Breast epithelium (tissue), 4 donors: ENCODE measurements around the gene SAPCD2. TPM values are rescaled to one million over a fixed set of nuclear protein-coding genes. Genes with fewer than 3 reads are reported as not detected.

ENCODE experiments used
- DNase-seq, 2 donors: peaks; one replicate each; pipeline ENCODE4 v3.0.0-alpha.2; 2019; ENCODE audit warnings: low spot score in 2 of 2
- H3K27ac ChIP-seq, 2 donors: fragments of 200-600 bp; sonication (generic) in 1 of 2; one replicate each; pipeline ENCODE4 v1.5.1; 2016 to 2019; ENCODE audit warnings: mild to moderate bottlenecking in 1 of 2
- H3K27me3 ChIP-seq, 2 donors: fragments of 200-600 bp; sonication (generic) in 1 of 2; one replicate each; pipeline versions ENCODE4 v1.5.1 to v1.6.0; 2017 to 2019; ENCODE audit warnings: control low read depth in 1 of 2, mild to moderate bottlenecking in 1 of 2
- H3K36me3 ChIP-seq: fragments of 200-600 bp; one replicate; pipeline ENCODE4 v1.5.1; 2019
- H3K4me1 ChIP-seq, 2 donors: fragments of 200-600 bp; sonication (generic); one replicate each; pipeline ENCODE4 v1.5.1; 2016 to 2019; ENCODE audit warnings: control low read depth in 1 of 2
- H3K4me3 ChIP-seq, 3 donors: fragments of 200-600 bp; sonication (generic); 1 replicate in 2 of 3; 2 replicates in 1 of 3; pipeline ENCODE4 v1.5.1; 2016 to 2019; ENCODE audit warnings: mild to moderate bottlenecking in 3 of 3, moderate library complexity in 2 of 3
- H3K9me3 ChIP-seq, 2 donors: fragments of 200-600 bp; sonication (generic) in 1 of 2; one replicate each; pipeline ENCODE4 v1.5.1; 2016 to 2019; ENCODE audit warnings: control low read depth in 1 of 2
- POLR2A ChIP-seq: fragments of 450-650 bp; IDR thresholded peaks from one replicate; pipeline ENCODE4 v1.6.1; 2016; ENCODE audit warnings: antibody characterized with exemption, mild to moderate bottlenecking, moderate library complexity
- POLR2AphosphoS5 ChIP-seq, 3 donors: sonication (generic); formaldehyde crosslinking; IDR thresholded peaks; one replicate each; pipeline ENCODE4 v1.6.1; 2017; ENCODE audit warnings: antibody characterized with exemption in 3 of 3
- intact Hi-C: fragments of 100-400 bp; cut with DNase I; formaldehyde crosslinking; loops from one replicate; pipeline ENCODE4 v1.15.1; 2023; ENCODE audit warnings: low total_unique reads
- total RNA-seq, 3 donors: library from RNA; depleted of rRNA; stranded (reverse); fragments of >200 nt; gene quantifications; one replicate each; pipeline ENCODE4 v1.1.0, GENCODE V29; 2016
- TF ChIP-seq, protein P1 (sequence below), 3 donors: fragments of 450-650 bp; IDR thresholded peaks; one replicate each; pipeline ENCODE4 v1.5.1; 2016 to 2017; ENCODE audit warnings: antibody characterized with exemption in 3 of 3, mild to moderate bottlenecking in 3 of 3, moderate library complexity in 3 of 3

The SAPCD2 gene
- total RNA-seq, 3 donors from 2014 or later: 0.96 to 2.9 (median 2.8) TPM

DNA sequence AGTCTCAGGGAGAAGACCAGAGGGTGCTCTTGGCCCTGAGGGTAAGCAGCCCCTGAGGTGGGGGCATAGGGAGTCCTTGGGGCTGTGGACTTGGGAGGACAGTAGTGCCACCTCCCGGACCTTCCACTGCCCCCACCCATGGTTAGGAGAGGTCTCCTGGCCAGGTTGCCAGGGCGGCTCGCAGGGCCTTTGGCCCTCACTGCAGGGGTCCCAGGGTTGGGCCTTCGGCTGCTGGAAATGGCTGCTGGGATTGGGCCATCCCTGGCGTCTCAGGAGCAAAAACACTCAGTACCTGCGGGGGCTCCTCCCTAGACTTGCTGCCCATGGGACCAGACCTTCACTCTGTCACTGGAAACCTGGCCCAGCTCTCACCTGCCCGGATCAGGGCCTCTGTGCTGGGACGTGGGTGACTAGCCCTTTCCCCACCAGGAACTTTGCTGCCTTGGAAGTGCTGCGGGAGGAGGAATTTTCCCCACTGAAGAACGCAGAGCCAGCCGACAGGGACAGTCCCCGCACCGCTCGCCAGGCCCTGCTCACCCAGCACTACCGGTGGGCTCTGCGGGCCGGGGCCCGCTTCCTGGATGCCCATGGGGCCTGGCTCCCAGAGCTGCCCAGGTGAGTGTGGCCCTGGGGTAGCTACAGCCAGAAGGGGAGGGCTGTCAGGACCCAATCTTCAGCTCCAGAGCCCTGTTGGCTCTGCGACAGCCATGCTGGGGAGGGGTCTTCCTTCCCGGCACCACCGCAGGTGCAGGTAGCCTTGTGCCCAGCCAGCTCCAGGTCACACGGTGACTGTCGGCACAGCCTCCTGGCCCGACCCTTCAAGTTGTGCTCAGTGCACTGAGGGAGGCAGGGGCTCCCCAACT is 10.1 kb upstream of the SAPCD2 start:
- no peaks in the 10 kb centered on the region for H3K27me3 ChIP-seq
- peaks cover 8% of the 10 kb centered on the region for H3K36me3 ChIP-seq
- TF ChIP-seq POLR2A: no peak
- no peak for TF ChIP-seq POLR2AphosphoS5 (IDR thresholded peaks at IDR 0.05)
- TF ChIP-seq, protein P1, sequence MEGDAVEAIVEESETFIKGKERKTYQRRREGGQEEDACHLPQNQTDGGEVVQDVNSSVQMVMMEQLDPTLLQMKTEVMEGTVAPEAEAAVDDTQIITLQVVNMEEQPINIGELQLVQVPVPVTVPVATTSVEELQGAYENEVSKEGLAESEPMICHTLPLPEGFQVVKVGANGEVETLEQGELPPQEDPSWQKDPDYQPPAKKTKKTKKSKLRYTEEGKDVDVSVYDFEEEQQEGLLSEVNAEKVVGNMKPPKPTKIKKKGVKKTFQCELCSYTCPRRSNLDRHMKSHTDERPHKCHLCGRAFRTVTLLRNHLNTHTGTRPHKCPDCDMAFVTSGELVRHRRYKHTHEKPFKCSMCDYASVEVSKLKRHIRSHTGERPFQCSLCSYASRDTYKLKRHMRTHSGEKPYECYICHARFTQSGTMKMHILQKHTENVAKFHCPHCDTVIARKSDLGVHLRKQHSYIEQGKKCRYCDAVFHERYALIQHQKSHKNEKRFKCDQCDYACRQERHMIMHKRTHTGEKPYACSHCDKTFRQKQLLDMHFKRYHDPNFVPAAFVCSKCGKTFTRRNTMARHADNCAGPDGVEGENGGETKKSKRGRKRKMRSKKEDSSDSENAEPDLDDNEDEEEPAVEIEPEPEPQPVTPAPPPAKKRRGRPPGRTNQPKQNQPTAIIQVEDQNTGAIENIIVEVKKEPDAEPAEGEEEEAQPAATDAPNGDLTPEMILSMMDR (IDR thresholded peaks at IDR 0.05): no peak
- no peak overlapping the region for H3K4me3 ChIP-seq
- H3K4me1 ChIP-seq: peaks cover 5 to 10% of the 10 kb centered on the region in 2 donors
- H3K27ac ChIP-seq: no peak overlapping the region
- no peak for DNase-seq
- H3K9me3 ChIP-seq: no peaks in the 10 kb centered on the region
- intact Hi-C loops: loop anchor here (5.0 kb wide), 1 partner anchor 273 kb away; the partner anchor contains the start of gene RABL6

DNA sequence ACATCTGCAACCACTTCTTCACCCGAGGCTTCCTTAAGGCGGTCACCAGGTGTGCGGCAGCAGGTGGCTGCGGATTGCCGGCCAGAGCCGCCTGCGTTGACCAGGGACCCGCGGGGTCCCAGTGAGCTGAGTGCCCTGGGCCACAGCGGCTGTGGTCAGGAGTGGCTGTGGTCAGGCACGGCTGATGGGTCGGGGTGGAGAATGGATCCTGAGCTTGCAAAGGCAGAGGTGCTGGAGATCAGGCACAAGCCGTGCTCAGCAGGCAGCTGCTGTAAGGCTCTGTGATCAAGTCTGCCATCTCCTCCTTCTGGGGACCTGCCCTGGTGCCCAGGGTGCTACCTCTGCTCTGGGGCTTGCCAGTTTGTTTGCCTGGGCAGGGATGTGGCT is 9.0 kb upstream of the SAPCD2 start:
- H3K9me3 ChIP-seq: no peaks in the 10 kb centered on the region
- H3K4me3 ChIP-seq: no peak overlapping the region
- DNase-seq: no peak
- peaks cover 8% of the 10 kb centered on the region for H3K36me3 ChIP-seq
- TF ChIP-seq POLR2A: no peak
- no peak for TF ChIP-seq POLR2AphosphoS5 (IDR thresholded peaks at IDR 0.05)
- TF ChIP-seq, protein P1 (IDR thresholded peaks at IDR 0.05): no peak
- intact Hi-C loops: no loop called here
- peaks cover 5 to 8% of the 10 kb centered on the region in 2 donors for H3K4me1 ChIP-seq
- H3K27ac ChIP-seq: no peak overlapping the region
- H3K27me3 ChIP-seq: no peaks in the 10 kb centered on the region

DNA sequence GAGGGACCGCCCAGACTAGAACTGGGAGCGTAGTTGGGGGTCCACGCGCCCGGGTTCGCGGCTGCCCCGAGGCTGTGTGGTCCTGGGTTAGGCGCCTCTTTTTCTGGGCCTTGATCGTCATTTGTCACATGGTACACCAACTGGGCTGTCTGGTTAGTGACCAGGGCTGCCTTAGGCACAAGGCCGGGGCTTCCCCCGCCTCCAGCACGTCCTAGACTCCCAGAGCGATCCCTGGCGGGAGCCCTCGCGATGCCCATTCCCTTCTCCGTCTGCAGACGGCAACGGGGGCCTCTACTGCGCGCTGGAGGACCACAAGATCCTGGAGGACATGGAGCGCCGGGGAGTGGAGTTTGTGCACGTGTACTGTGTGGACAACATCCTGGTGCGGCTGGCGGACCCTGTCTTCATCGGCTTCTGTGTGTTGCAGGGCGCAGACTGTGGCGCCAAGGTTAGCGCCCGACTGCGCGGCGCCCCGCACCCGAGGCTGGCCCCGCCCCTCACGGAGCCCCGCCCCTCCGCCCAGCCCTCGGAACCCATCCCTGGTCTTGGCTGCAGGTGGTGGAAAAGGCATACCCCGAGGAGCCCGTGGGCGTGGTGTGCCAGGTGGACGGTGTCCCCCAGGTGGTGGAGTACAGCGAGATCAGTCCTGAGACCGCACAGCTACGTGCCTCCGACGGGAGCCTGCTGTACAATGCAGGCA is 8.5 kb upstream of the SAPCD2 start:
- no peak for DNase-seq

DNA sequence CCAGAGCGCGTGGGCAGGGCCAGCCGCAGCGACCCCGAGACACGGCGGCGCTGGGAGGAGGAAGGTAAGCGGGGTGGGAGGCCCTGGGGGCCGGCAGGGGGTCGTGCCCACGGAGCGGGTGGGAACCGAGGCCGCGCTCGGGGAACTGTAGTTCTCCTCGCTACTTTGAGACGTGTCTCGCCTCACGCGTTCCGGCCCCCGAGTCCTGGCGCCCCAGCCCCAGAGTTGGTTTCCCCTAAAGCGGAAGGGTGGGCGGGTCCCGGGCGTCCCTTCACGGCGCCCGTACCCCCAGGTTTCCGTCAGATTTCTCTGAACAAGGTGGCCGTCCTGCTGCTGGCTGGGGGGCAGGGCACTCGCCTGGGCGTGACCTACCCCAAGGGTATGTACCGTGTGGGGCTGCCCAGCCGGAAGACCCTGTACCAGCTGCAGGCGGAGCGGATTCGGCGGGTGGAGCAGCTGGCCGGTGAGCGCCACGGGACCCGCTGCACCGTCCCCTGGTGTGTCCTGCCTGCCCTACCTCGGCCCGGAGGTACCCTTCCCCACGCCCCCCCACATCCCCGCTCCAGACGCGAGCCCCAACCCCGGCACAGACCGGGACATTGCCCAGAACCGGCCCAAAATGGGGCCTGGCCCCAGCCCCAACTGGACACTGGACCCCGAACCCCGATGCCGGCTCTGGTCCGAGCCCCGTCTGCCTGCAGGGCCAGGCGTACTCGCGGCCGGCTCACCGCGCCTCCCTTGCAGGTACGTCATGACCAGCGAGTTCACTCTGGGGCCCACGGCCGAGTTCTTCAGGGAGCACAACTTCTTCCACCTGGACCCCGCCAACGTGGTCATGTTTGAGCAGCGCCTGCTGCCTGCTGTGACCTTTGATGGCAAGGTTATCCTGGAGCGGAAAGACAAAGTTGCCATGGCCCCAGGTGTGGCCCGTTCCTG is 7.7 kb upstream of the SAPCD2 start:
- H3K36me3 ChIP-seq: peaks cover 8% of the 10 kb centered on the region
- TF ChIP-seq POLR2A: no peak
- TF ChIP-seq, protein P1 (IDR thresholded peaks at IDR 0.05): no peak
- TF ChIP-seq POLR2AphosphoS5 (IDR thresholded peaks at IDR 0.05): no peak
- DNase-seq: no peak
- H3K27me3 ChIP-seq: no peaks in the 10 kb centered on the region
- peaks cover 5 to 8% of the 10 kb centered on the region in 2 donors for H3K4me1 ChIP-seq
- H3K27ac ChIP-seq: peak overlapping the region in 1 of 2 donors; percentile 63
- peak overlapping the region; percentile 72 to 88 (median 82) for H3K4me3 ChIP-seq
- intact Hi-C loops: no loop called here
- H3K9me3 ChIP-seq: no peaks in the 10 kb centered on the region

More for the DNA sequence above, 8.5 kb upstream of the SAPCD2 start:
- no peaks in the 10 kb centered on the region for H3K27me3 ChIP-seq
- H3K4me3 ChIP-seq: peak overlapping the region; percentile 72 to 88 (median 82)
- H3K36me3 ChIP-seq: peaks cover 8% of the 10 kb centered on the region
- no peak for TF ChIP-seq POLR2AphosphoS5 (IDR thresholded peaks at IDR 0.05)
- TF ChIP-seq, protein P1 (IDR thresholded peaks at IDR 0.05): no peak
- no peak for TF ChIP-seq POLR2A
- intact Hi-C loops: no loop called here
- no peaks in the 10 kb centered on the region for H3K9me3 ChIP-seq
- H3K27ac ChIP-seq: no peak overlapping the region
- H3K4me1 ChIP-seq: peaks cover 5 to 8% of the 10 kb centered on the region in 2 donors
